Measurements from ENCODE around the gene WDR70. TPM values are rescaled to one million over a fixed set of nuclear protein-coding genes. Genes with fewer than 3 reads are reported as not detected.

WDR70 gene
- total and polyA plus RNA-seq, 2 donors (not counting 3 experiments of a cell fraction or from before 2014, with no cell fraction given) = 6.7 to 37.3 TPM

DNA sequence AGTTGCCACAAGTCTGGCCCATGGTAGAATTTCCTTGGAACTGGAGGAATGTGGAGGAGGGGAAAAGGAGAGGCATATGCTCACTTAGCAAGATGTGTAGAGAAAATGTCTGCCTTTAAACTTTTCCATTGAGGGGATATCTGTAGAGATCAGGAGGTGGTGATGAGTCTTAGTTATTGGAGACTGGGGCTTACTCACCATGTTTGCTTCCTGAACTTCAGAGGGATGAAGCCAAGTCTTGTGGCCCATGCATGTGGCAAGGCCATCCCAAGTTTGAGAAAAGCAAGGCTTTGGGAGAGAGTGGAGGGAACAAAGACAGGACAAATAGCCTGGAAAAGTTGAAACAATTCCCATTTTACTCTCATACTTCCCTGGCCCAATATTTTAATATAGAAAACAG, 336.2 kb downstream of the WDR70 start:
- H3K4me2 ChIP-seq (ENCODE audit: insufficient read depth, low read length) = no peak overlapping the region
- no peaks in the 10 kb centered on the region for H3K27me3 ChIP-seq (ENCODE audit: control insufficient read depth in 2 of 2, insufficient read depth in 2 of 2, low read length in 2 of 2)
- H3K79me2 ChIP-seq (ENCODE audit: control insufficient read depth, insufficient read depth, low read length) = no peaks in the 10 kb centered on the region
- no peaks in the 10 kb centered on the region for H3K9me1 ChIP-seq (replicated peaks; ENCODE audit: control insufficient read depth, extremely low read depth, insufficient read depth, low read length)
- H3K4me1 ChIP-seq (ENCODE audit: control insufficient read depth, extremely low read depth, insufficient read depth, low read length) = peaks cover 19% of the 10 kb centered on the region
- TF ChIP-seq FOS (IDR thresholded peaks at IDR 0.05; ENCODE audit: borderline replicate concordance, insufficient read depth, low read length) (peak; percentile 45), GATA2 (IDR thresholded peaks at IDR 0.05; ENCODE audit: insufficient read depth, insufficient read length, low read depth, low read length) (peak; percentile 53), EZH2 (IDR thresholded peaks at IDR 0.05; ENCODE audit: borderline replicate concordance, low read depth, low read length, severe bottlenecking) (no peak)
- no TSS peak for BruUV-seq (replicated peaks)
- POLR2A ChIA-PET = no interaction called here
- H3K4me3 ChIP-seq (replicated peaks in 1 of 3; ENCODE audit: insufficient read depth in 1 of 3, low read depth in 1 of 3, low read length in 3 of 3) = no peak overlapping the region
- H3K27ac ChIP-seq (ENCODE audit: insufficient read depth, low read depth, low read length) = no peak overlapping the region
- peak; percentile 31 for DNase-seq (ENCODE audit: low read depth, low spot score)
- no peak overlapping the region for H2AFZ ChIP-seq (ENCODE audit: low read depth, low read length)
- H3K36me3 ChIP-seq (ENCODE audit: control insufficient read depth in 2 of 2, extremely low read depth in 1 of 2, insufficient read depth in 2 of 2, low read length in 2 of 2) = no peaks in the 10 kb centered on the region
- no peaks in the 10 kb centered on the region for H3K9me3 ChIP-seq (replicated peaks; ENCODE audit: control insufficient read depth, insufficient read depth, low read length)
- CTCF ChIA-PET = interaction anchor here (1.7 kb wide), 1 partner anchor 11 kb away, joined by 4 read pairs; no protein-coding TSS in a partner anchor
- no peaks in the 10 kb centered on the region for H4K20me1 ChIP-seq (replicated peaks; ENCODE audit: control insufficient read depth, extremely low read depth, insufficient read depth, low read length)
- no peak for FAIRE-seq
- intact Hi-C loops (cut with micrococcal nuclease) = loop anchor here (5.0 to 10.0 kb wide), 3 partner anchors 48 to 841 kb away; partner anchors contain the start of gene NIPBL
- no peak overlapping the region for H3K9ac ChIP-seq (replicated peaks; ENCODE audit: extremely low read depth, insufficient read depth, low read length)
- dilution Hi-C loops (cut with MboI; ENCODE audit: extremely low pct_ligation_motif_present, low sequenced_read_pairs) = no loop called here

DNA sequence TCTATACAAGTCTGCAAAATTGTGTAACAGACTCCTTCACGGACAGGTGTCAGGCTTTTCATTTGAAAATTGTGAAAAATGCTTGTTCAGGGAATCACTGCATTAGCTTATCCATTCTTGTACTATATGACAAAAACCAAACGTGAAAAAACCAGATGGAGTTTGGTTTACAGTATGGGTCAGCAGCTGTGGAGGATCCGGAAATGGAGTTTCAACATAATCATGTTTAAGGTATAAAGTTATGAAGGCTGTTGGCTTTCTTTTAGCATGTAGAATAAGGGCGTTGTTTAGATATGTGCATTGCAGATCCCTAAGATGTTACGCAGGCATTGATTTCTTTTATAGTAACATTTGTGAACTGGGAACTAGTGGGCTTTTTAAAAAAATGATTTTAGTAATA, 336.9 kb downstream of the WDR70 start:
- DNase-seq (ENCODE audit: low read depth, low spot score) (no peak), FAIRE-seq (no peak)
- H3K9me1 ChIP-seq (replicated peaks; ENCODE audit: control insufficient read depth, extremely low read depth, insufficient read depth, low read length) = no peaks in the 10 kb centered on the region
- H3K79me2 ChIP-seq (ENCODE audit: control insufficient read depth, insufficient read depth, low read length) = no peaks in the 10 kb centered on the region
- no TSS peak for BruUV-seq (replicated peaks)
- no peaks in the 10 kb centered on the region for H3K36me3 ChIP-seq (ENCODE audit: control insufficient read depth in 2 of 2, extremely low read depth in 1 of 2, insufficient read depth in 2 of 2, low read length in 2 of 2)
- no peak overlapping the region for H3K27ac ChIP-seq (ENCODE audit: insufficient read depth, low read depth, low read length)
- H3K9me3 ChIP-seq (replicated peaks; ENCODE audit: control insufficient read depth, insufficient read depth, low read length) = no peaks in the 10 kb centered on the region
- H2AFZ ChIP-seq (ENCODE audit: low read depth, low read length) = no peak overlapping the region
- H4K20me1 ChIP-seq (replicated peaks; ENCODE audit: control insufficient read depth, extremely low read depth, insufficient read depth, low read length) = no peaks in the 10 kb centered on the region
- CTCF ChIA-PET = interaction anchor here (1.7 kb wide), 1 partner anchor 12 kb away, joined by 4 read pairs; no protein-coding TSS in a partner anchor
- H3K4me2 ChIP-seq (ENCODE audit: insufficient read depth, low read length) = no peak overlapping the region
- dilution Hi-C loops (cut with MboI; ENCODE audit: extremely low pct_ligation_motif_present, low sequenced_read_pairs) (no loop called here), intact Hi-C loops (cut with micrococcal nuclease) (loop anchor here (5.0 to 10.0 kb wide), 3 partner anchors 49 to 841 kb away; partner anchors contain the start of gene NIPBL)
- no peaks in the 10 kb centered on the region for H3K27me3 ChIP-seq (ENCODE audit: control insufficient read depth in 2 of 2, insufficient read depth in 2 of 2, low read length in 2 of 2)
- POLR2A ChIA-PET = no interaction called here
- TF ChIP-seq POLR2AphosphoS5 (IDR thresholded peaks at IDR 0.05; ENCODE audit: insufficient read depth, low read depth, low read length) (no peak), FOS (IDR thresholded peaks at IDR 0.05; ENCODE audit: borderline replicate concordance, insufficient read depth, low read length) (no peak), EZH2 (IDR thresholded peaks at IDR 0.05; ENCODE audit: borderline replicate concordance, low read depth, low read length, severe bottlenecking) (no peak), POLR2A (IDR thresholded peaks at IDR 0.05; ENCODE audit: low read depth, low read length) (no peak), GATA2 (IDR thresholded peaks at IDR 0.05; ENCODE audit: insufficient read depth, insufficient read length, low read depth, low read length) (no peak), MYC (IDR thresholded peaks at IDR 0.05; ENCODE audit: low read depth, low read length) (no peak), JUN (IDR thresholded peaks at IDR 0.05; ENCODE audit: borderline replicate concordance, insufficient read depth, insufficient read length, low read depth) (no peak)
- TF ChIP-seq, protein P1, sequence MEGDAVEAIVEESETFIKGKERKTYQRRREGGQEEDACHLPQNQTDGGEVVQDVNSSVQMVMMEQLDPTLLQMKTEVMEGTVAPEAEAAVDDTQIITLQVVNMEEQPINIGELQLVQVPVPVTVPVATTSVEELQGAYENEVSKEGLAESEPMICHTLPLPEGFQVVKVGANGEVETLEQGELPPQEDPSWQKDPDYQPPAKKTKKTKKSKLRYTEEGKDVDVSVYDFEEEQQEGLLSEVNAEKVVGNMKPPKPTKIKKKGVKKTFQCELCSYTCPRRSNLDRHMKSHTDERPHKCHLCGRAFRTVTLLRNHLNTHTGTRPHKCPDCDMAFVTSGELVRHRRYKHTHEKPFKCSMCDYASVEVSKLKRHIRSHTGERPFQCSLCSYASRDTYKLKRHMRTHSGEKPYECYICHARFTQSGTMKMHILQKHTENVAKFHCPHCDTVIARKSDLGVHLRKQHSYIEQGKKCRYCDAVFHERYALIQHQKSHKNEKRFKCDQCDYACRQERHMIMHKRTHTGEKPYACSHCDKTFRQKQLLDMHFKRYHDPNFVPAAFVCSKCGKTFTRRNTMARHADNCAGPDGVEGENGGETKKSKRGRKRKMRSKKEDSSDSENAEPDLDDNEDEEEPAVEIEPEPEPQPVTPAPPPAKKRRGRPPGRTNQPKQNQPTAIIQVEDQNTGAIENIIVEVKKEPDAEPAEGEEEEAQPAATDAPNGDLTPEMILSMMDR (IDR thresholded peaks at IDR 0.05; ENCODE audit: extremely low read depth in 1 of 2, insufficient read depth in 1 of 2, low read depth in 1 of 2, low read length in 2 of 2) = no peak
- TF ChIP-seq, protein P2, sequence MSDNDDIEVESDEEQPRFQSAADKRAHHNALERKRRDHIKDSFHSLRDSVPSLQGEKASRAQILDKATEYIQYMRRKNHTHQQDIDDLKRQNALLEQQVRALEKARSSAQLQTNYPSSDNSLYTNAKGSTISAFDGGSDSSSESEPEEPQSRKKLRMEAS (IDR thresholded peaks at IDR 0.05; ENCODE audit: insufficient read depth, insufficient read length) = no peak
- H3K9ac ChIP-seq (replicated peaks; ENCODE audit: extremely low read depth, insufficient read depth, low read length) = no peak overlapping the region
- H3K4me3 ChIP-seq (replicated peaks in 1 of 3; ENCODE audit: insufficient read depth in 1 of 3, low read depth in 1 of 3, low read length in 3 of 3) = no peak overlapping the region
- H3K4me1 ChIP-seq (ENCODE audit: control insufficient read depth, extremely low read depth, insufficient read depth, low read length) = peaks cover 25% of the 10 kb centered on the region
